GM10266 (cell line): ENCODE measurements around the gene GRIPAP1.

Experiments used
- DNase-seq: peaks from one replicate; pipeline ENCODE4 v3.0.0; 2012; ENCODE audit errors: extremely low spot score
- CTCF ChIP-seq: IDR thresholded peaks from 2 replicates; pipeline ENCODE4 v1.5.1; 2012; ENCODE audit warnings: mild to moderate bottlenecking, low read depth; ENCODE audit not compliant: control insufficient read depth, insufficient read depth; ENCODE audit errors: missing control alignments

Gene GRIPAP1

DNA sequence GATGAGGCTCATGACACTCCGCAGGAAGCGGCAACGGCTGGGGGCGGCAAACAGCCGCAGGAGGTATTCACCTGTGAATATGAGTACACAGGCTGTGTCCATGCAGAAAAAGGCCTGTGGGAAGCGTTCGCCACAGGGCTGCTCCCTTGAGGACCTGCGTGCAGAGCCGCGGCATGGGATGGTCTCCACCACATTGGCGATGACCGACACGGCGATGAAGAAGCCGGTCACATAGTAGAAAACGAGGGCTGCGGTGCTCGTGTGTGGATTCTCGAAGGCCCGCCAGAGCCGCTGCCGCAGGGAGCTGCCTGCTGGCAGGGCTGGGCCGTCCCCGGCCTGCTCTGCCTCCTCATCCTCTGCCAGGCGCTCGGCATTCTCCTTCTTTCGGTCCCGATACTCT lies 32.6 kb downstream of the GRIPAP1 start:
- DNase-seq, result no peak
- TF ChIP-seq CTCF, result no peak

GRCh38 chrX:48968377-48968776 lies 33.7 kb downstream of the GRIPAP1 start:
- DNase-seq, result no peak
- TF ChIP-seq CTCF, result no peak

DNA sequence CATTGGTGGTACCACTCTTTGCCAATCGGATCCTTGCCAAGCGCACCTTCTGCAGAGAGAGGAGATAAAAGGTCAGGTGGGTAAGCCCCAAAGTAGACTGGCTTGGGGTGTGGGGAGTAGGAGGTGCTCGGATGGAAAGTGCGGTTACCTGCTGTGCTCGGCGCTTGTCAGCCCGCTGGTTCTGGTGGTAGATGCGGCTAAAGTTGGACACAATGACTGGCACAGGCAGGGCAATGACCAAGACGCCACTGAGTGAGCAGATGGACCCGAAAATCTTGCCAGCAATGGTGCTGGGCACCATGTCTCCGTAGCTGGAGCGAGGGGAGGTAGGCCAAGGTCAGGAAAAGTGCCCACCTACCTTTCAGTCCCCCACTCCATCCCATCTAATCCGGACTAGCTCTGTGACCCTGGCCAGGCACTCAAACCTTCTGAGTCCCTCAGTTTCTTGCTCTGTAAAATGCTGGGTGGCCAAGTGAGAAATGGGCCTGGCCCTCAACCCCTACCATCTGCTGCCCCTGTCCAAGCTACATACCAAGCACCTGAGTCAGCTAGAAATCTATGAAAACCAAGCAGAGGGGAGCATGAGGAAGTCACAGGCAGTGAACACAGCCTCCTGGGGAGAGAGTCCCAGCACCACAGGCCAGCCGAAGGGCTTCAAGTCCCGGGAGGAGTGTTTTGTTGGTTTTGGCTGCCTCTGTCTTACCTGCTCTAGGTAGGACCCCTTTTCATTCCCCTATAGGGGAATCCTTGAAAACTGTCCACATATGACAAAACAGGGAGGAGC lies 35.1 kb downstream of the GRIPAP1 start:
- DNase-seq, result no peak
- TF ChIP-seq CTCF, result no peak

DNA sequence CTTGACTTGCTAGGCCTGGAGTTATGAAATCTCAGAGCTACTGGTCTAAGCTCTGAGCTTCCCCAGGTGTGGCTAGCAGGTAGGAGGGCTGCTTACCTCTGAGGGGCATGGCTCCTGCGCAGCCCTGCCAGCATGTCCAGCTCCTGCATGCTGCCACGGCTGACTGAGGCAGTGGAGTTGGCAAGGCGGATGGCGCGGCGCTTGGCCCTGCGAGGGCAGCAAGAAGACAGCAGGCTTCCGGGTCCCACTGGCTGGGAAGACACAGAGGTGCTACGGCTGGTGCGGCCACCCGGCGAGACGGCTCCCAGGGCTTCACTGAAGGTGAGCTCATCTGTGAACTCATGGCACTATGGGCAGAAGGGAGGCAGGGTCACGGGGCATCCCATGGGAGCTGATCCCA lies 36.1 kb downstream of the GRIPAP1 start:
- no peak for DNase-seq
- TF ChIP-seq CTCF, result no peak

DNA sequence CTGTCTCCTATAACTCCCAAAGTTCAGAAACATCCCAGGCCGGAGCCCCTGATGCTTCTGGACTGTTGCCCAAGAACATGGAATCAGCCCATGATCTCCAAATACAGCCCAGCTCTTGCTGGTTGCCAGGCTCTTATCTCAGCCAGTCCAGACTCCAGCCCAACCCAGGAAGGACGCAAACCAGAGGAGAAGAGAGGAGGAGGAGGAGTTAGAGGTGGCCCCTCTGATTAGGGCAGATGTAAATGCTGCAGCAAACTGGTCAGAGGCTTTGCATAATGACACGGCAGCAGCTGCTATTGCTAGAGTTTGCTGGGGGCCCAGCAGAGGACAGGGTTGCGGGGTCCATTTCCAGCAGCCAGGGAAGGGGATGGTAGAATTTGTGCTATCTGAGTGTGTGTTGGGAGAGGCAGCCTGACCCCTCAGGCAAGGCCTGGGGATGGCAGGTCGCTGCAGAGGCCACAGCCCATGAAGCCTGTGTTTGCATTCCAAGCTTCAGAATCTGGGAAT lies 40.4 kb downstream of the GRIPAP1 start:
- no peak for TF ChIP-seq CTCF
- no peak for DNase-seq

DNA sequence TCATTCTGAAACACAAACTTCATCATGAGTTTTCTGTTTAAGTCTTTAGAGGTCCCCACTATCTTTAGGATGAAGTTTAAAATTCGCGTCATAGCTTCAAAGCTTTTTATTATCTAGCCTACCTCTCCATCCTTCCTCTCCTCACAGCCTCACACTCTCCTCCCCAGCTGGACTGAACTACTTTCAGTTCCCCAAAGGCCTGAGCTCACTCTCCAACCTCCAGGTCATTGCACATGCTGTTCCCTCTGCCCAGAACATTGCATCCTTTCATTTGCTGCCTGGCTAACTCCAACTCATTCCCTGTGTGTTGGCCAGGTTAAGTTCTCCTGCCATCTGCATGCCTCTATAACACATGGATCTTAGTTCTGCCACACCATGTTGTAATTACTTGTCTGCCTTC lies 41.8 kb downstream of the GRIPAP1 start:
- no peak for DNase-seq
- no peak for TF ChIP-seq CTCF

GRCh38 chrX:48958635-48959094 lies 43.4 kb downstream of the GRIPAP1 start:
- TF ChIP-seq CTCF, result no peak
- DNase-seq, result no peak
